Lung (tissue), 12 donors: ENCODE measurements around the gene COL4A6. TPM values are rescaled to one million over a fixed set of nuclear protein-coding genes. Genes with fewer than 3 reads are reported as not detected.

Experiments used
- ATAC-seq: fragments of 200-7000 bp; cut with Tn5 transposase; one replicate; pipeline ENCODE4 v1.9.1; 2020; ENCODE audit warnings: moderate number of reproducible peaks; ENCODE audit not compliant: insufficient read depth, low FRiP score
- DNase-seq, 3 donors: peaks; one replicate each; pipeline ENCODE4 v3.0.0-alpha.2; 2013 to 2017
- H3K27ac ChIP-seq, 2 donors: one replicate each; pipeline ENCODE4 v1.5.1; 2013; ENCODE audit warnings: mild to moderate bottlenecking in 2 of 2, moderate library complexity in 2 of 2, control low read depth in 1 of 2, inconsistent platforms in 1 of 2, low read depth in 1 of 2, low read length in 1 of 2
- H3K27me3 ChIP-seq, 3 donors: one replicate each; pipeline ENCODE4 v1.5.1; 2013; ENCODE audit warnings: low read length in 2 of 3; ENCODE audit not compliant: control insufficient read depth in 3 of 3, insufficient read depth in 3 of 3
- H3K36me3 ChIP-seq, 4 donors: one replicate each; pipeline ENCODE4 v1.5.1; 2013; ENCODE audit warnings: low read length in 4 of 4, mild to moderate bottlenecking in 1 of 4, moderate library complexity in 1 of 4; ENCODE audit not compliant: control insufficient read depth in 4 of 4, insufficient read depth in 4 of 4
- H3K4me1 ChIP-seq, 5 donors: one replicate each; pipeline ENCODE4 v1.5.1; 2013; ENCODE audit warnings: low read length in 5 of 5, mild to moderate bottlenecking in 2 of 5, moderate library complexity in 1 of 5; ENCODE audit not compliant: control insufficient read depth in 5 of 5, insufficient read depth in 5 of 5
- H3K4me3 ChIP-seq: one replicate; pipeline ENCODE4 v1.5.1; 2013; ENCODE audit warnings: mild to moderate bottlenecking, control low read depth, moderate library complexity
- H3K9ac ChIP-seq, 2 donors: one replicate each; pipeline ENCODE4 v1.5.1; 2013; ENCODE audit warnings: low read length in 2 of 2, control low read depth in 1 of 2; ENCODE audit not compliant: insufficient read depth in 1 of 2
- H3K9me3 ChIP-seq, 4 donors: one replicate each; pipeline ENCODE4 v1.5.1; 2013; ENCODE audit warnings: low read length in 3 of 4, mild to moderate bottlenecking in 1 of 4, moderate library complexity in 1 of 4; ENCODE audit not compliant: control insufficient read depth in 4 of 4, insufficient read depth in 3 of 4
- WGBS, 2 donors: extraction: QIAGEN DNeasy Blood & Tissue Kit; methylation state at CpG; one replicate each; pipeline ENCODE4 v1.1.7; 2013; 5-methylcytosine and 5-hydroxymethylcytosine counted together
- polyA plus RNA-seq, 2 donors: library from polyadenylated mRNA; stranded (reverse); fragments of 200-250 nt; gene quantifications; one replicate each; pipeline ENCODE4 v1.2.1, GENCODE V29; 2013
- total RNA-seq, 2 donors: library from RNA; depleted of rRNA in 1 of 2; stranded (reverse); fragments of >200 nt in 1 of 2; gene quantifications; one replicate each; pipeline ENCODE4 v1.2.1, GENCODE V29; 2014 to 2021
- TF ChIP-seq, protein P1 (sequence below): IDR thresholded peaks from 2 replicates; pipeline ENCODE4 v1.5.1; 2012; ENCODE audit warnings: mild to moderate bottlenecking; ENCODE audit errors: control extremely low read depth, extremely low read depth
- donor health status: control.
- donor health status: control.
- donor health status: Bipolar disorder and iron deficiency.
- donor health status: healthy.
- donor health status: DM: yes; HTN: yes; CAD: no.

The COL4A6 gene
- total and polyA plus RNA-seq, 4 donors: 0.57 to 16.7 (median 1.6) TPM

DNA sequence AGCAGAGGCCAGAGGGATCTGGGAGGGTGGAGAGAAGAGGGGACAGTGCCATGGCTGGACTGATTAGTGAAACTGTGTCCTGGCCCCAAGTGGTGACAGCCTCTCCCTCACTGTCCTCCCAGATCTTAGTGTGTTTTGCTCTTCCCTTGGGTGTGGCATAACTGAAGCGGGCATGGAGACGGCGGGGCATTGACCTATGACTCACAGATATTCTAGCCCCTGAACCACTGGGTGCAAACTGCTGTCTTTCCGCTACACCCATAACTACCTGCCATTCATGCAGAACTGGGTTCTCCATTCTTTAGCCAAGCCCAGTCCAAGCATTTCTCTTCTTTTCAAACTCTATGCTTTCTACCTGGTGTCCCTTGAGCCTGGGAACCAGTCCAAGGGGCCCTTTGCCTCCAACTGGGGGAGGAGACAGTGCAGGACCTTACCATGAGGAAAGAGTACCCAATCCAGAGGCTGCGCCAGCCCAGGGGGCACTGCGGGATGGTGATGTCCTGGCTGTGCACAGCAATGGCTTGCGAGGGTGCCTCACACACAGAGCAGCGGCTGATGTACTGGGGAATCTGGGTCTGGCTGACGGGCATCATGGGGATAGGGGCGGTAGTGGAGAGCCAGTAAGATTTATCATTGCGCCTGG lies 279.1 kb downstream of the COL4A6 start:
- no peak overlapping the region for H3K27ac ChIP-seq
- peaks cover 0 to 9% (median 0%) of the 10 kb centered on the region in 4 donors for H3K9me3 ChIP-seq
- no peaks in the 10 kb centered on the region for H3K4me1 ChIP-seq
- peaks cover 0 to 4% (median 0%) of the 10 kb centered on the region in 4 donors for H3K36me3 ChIP-seq
- H3K4me3 ChIP-seq: no peak overlapping the region
- H3K27me3 ChIP-seq: peaks cover 0 to 18% (median 15%) of the 10 kb centered on the region in 3 donors
- WGBS, 2 donors: 85 to 98% methylated on average over 11 of the region's 11 CpGs
- DNase-seq (no peak), ATAC-seq (no peak)
- H3K9ac ChIP-seq: no peak overlapping the region
- TF ChIP-seq, protein P1, sequence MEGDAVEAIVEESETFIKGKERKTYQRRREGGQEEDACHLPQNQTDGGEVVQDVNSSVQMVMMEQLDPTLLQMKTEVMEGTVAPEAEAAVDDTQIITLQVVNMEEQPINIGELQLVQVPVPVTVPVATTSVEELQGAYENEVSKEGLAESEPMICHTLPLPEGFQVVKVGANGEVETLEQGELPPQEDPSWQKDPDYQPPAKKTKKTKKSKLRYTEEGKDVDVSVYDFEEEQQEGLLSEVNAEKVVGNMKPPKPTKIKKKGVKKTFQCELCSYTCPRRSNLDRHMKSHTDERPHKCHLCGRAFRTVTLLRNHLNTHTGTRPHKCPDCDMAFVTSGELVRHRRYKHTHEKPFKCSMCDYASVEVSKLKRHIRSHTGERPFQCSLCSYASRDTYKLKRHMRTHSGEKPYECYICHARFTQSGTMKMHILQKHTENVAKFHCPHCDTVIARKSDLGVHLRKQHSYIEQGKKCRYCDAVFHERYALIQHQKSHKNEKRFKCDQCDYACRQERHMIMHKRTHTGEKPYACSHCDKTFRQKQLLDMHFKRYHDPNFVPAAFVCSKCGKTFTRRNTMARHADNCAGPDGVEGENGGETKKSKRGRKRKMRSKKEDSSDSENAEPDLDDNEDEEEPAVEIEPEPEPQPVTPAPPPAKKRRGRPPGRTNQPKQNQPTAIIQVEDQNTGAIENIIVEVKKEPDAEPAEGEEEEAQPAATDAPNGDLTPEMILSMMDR: no peak

DNA sequence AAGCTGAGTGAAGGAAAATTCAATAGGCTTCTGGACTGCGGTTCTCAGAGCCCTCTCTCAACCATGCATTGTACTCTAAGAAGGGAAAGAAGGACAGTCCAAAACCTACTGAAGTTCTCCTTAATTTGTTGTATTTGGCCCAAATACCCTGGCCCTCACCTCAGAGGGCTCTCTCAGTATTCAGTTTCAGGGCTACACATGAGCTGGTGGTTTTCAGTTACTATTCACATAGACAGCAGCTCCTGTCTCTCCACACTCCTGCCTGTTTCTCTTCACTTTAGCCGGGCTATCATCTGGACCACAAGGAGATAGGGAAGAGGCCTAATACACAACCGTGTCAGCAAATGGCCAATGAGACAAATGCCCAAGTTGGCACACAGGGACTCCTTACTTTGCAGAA lies 280.6 kb downstream of the COL4A6 start:
- Histone ChIP-seq H3K9ac (no peak overlapping the region), H3K27me3 (peaks cover 0 to 29% (median 16%) of the 10 kb centered on the region in 3 donors), H3K4me1 (no peaks in the 10 kb centered on the region), H3K36me3 (peaks cover 0 to 4% (median 0%) of the 10 kb centered on the region in 4 donors), H3K27ac (no peak overlapping the region), H3K9me3 (peaks cover 0 to 7% (median 0%) of the 10 kb centered on the region in 4 donors), H3K4me3 (no peak overlapping the region)
- DNase-seq: no peak
- WGBS, 2 donors: 81 to 96% methylated on average over 3 of the region's 3 CpGs
- TF ChIP-seq, protein P1: no peak
- no peak for ATAC-seq

DNA sequence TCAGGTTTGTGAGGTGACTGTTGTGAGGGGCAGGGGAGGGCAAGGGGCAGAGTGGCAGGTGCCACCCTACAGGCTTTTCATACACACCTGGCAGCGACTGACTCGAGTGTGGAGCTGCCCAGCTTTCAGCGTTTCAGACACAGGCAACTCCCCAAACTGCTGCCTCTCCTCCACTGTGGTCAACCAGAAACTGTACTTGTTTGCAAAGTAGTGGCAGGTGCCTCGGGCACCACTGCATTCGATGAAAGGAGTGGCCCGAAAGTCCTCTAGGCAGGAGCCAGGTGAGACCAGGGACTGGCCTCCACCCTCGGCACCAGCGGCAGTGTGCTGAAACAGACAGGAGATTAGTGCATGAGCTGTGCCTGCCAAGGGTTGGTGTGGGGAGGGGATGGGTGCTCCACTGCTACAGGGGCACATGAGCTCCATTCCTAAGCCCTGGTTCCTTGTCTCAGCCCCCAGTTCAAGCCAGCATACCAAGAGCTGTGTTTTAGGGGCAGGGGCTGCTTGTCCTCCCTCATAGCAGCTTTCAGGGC lies 281.2 kb downstream of the COL4A6 start:
- H3K4me1 ChIP-seq: no peaks in the 10 kb centered on the region
- no peak overlapping the region for H3K9ac ChIP-seq
- TF ChIP-seq, protein P1: no peak
- H3K4me3 ChIP-seq: no peak overlapping the region
- ATAC-seq: no peak
- peaks cover 0 to 33% (median 16%) of the 10 kb centered on the region in 3 donors for H3K27me3 ChIP-seq
- DNase-seq: no peak
- no peak overlapping the region for H3K27ac ChIP-seq
- peaks cover 0 to 7% (median 0%) of the 10 kb centered on the region in 4 donors for H3K9me3 ChIP-seq
- H3K36me3 ChIP-seq: peaks cover 0 to 4% (median 0%) of the 10 kb centered on the region in 4 donors
- 88 to 99% methylated on average over 8 of the region's 8 CpGs for WGBS, 2 donors
